Renal pelvis (tissue), 4 donors: ENCODE data around the gene HOXA9. TPM values are rescaled to one million over a fixed set of nuclear protein-coding genes. Genes with fewer than 3 reads are reported as not detected.
A peak's percentile ranks its signal among the peaks of the same experiment; 100 is the strongest.

Experiments
- DNase-seq: peaks from one replicate; pipeline ENCODE4 v3.0.0-alpha.2; 2013
- polyA plus RNA-seq, 3 donors: library from polyadenylated mRNA; unstranded; fragments of 120-200 nt; gene quantifications; one replicate each; pipeline ENCODE4 v1.2.1, GENCODE V29; 2013; ENCODE audit not compliant: insufficient read length in 3 of 3

Gene HOXA9
- polyA plus RNA-seq, 3 donors: 102 to 118 (median 115) TPM

DNA sequence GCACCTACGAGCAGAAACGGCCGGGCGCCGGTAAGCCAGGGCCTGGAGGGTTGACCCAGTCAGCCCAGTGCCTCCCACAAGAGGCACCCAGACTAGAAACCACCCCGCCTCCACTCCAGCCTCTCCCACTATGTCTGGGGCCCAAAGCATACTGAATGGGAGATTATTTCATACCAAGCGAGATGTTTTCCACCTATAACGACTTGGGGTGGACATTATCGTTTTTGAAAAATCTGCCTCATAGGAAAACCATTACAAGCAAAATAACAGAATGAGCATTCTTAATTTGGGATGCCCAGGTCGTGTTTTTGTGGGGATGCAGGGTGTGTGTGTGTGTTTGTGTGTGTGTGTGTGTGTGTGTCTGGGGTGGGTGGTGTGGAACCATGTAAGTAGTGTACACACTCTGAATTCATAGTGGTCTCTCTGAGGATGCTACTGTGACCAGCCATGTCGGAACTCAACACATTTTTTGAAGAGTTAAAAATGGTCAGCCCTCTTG is 19.4 kb downstream of the HOXA9 start:
- DNase-seq: no peak

DNA sequence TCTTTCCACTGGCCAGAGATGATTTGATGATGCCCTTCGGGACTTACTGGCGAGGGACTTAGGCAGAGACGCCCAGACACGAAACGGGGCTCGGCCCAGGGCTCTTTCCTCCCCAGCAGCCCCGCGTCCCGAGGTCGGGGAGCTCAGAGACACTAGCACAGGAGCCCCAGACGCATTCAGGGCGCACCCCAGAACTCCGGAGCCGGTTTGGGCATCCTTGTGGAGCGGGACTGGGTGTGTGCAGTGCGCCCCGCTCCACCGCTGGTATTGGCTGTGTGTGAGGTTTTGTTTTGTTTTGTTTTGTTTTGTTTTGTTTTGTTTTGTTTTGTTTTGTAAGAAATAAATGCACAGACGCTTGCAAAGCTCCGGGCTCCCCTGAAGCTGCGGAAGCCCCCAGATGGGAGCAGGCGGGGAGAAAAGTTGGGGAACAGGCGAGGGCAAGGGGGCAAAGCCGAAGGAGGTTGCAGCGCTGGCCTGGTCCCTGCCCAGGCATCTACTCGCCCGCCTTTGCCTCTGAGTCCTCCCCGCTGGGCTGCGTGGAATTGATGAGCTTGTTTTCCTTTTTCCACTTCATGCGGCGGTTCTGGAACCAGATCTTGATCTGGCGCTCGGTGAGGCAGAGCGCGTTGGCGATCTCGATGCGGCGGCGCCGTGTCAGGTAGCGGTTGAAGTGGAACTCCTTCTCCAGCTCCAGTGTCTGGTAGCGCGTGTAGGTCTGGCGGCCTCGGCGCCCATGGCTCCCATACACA is 20.0 kb downstream of the HOXA9 start:
- DNase-seq: no peak

DNA sequence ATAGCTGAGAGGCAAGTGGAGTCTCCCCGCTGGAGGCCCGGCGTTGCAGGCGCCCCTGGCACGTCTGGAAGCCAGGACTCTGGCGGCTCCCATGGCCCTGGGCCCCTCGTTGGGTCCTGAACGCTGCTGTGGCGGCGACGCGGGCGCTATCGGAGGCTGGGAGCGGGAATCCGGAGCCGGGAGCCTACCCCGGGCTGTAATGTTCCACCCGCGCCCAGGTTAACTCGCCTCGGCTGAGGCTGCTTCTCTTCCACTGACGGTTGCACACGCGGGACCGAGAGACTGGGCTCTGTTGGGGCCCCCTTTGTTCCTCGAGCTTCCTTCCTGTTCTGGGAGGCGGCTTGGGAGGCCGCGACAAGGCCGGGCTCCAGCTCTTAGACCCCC is 20.6 kb downstream of the HOXA9 start:
- no peak for DNase-seq

DNA sequence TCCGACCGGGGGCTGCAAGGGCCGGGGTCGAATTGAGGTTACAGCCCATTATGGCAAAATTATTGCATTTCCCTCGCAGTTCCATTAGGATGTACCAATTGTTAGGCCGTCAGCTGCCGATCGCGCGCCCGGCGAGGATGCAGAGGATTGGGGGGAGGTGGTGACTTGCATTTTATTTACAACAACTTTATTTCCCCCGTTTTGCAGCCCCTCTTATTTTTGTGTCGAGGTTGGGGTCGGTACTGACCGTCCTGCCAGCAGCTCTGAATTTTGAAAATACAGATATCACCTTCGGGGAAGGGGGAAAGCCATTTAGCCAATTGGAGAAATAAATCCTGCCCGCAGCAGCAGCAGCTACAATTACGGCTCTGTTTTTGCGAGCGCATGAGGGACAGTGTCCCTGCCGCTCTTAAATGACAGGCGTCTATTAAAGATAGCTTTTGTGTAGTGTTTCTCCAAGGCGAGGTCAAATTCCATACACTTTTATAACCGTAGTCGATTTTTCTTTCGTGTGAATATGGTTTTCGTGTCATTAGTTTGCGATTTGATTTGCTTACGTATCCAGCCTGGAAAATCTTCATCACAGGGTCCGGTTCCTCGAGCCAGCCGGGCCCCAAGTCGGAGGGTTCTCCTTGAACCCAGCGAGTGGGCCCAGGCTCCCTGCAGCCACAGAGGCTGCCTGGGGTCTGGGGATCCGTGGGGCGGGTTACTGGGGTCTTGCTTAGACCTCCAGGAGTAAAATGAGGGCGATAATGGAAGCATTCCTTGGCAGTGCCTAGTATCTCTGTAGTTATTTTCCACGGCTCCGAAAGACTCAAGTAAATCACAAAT is 21.2 kb downstream of the HOXA9 start:
- no peak for DNase-seq

DNA sequence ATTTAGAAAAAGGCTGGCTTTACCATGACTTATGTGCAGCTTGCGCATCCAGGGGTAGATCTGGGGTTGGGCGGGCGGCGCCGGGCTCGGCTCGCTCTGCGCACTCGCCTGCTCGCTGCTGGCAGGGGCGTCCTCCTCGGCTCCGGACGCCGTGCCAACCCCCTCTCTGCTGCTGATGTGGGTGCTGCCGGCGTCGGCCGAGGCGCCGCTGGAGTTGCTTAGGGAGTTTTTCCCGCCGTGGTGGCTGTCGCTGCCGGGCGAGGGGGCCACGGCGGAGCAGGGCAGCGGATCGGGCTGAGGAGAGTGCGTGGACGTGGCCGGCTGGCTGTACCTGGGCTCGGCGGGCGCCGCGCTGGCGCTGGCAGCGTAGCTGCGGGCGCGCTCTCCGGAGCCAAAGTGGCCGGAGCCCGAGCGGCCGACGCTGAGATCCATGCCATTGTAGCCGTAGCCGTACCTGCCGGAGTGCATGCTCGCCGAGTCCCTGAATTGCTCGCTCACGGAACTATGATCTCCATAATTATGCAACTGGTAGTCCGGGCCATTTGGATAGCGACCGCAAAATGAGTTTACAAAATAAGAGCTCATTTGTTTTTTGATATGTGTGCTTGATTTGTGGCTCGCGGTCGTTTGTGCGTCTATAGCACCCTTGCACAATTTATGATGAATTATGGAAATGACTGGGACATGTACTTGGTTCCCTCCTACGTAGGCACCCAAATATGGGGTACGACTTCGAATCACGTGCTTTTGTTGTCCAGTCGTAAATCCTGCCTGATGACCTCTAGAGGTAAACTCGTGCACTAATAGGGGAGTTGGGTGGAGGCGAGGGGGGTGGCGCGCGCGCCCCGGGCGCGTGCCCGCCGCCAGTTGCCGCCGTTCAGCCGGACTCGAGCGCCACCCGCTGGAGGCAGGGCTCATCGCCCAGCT is 22.1 kb downstream of the HOXA9 start, which contains the start of gene HOXA5:
HOXA5 (minus strand) TSS at position 659 of the 927 bp plus-strand sequence; CDS start at position 585, 74 bp downstream.
- peak; percentile 92 for DNase-seq

DNA sequence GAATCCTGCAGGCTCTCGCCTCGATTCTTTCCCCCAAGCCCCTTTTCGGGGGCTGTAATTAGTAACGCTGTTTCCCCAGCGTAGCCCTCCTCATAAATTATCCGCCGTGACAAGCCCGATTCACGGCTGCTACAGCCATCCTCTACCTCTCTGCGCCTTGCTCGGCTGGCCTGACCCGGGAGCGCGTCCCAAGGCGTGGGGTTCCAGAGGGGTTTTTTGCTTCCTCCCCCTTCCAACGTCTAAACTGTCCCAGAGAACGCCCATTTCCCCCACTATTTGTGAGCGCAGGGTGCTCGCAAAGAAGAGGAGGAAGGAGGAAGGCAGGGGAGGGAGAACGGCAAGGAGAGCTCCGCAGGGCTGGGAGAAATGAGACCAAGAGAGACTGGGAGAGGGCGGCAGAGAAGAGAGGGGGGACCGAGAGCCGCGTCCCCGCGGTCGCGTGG is 22.7 kb downstream of the HOXA9 start:
- DNase-seq: no peak

DNA sequence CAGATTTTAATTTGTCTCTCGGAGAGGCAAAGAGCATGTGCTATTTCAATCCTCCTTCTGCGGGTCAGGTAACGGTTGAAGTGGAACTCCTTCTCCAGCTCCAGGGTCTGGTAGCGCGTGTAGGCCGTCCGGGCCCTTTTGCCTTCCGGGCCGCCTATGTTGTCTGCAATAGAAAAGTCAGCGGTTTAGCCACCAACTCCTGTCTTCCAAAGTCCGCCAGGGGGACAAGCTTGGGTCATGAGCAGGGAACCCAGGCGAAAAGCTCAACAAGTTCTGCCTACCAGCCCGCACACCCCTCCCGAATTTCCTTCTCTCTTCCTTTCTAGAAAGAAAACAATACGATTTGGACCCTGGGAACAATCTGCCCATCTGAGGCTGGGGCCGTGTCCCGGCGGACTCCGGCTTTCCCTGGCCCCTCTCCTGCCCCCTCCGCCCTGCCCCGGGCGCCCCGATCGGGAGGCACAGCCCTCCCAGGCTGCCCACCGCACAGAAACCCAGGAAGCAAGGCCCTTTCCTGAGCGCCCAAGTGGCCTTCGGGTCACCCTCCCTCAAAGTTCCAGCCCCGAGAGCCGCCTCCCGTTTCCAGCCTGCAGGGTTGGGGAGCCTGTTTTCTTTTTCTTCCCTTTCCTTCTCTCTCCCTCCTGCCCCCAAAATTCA is 23.3 kb downstream of the HOXA9 start:
- DNase-seq: no peak

DNA sequence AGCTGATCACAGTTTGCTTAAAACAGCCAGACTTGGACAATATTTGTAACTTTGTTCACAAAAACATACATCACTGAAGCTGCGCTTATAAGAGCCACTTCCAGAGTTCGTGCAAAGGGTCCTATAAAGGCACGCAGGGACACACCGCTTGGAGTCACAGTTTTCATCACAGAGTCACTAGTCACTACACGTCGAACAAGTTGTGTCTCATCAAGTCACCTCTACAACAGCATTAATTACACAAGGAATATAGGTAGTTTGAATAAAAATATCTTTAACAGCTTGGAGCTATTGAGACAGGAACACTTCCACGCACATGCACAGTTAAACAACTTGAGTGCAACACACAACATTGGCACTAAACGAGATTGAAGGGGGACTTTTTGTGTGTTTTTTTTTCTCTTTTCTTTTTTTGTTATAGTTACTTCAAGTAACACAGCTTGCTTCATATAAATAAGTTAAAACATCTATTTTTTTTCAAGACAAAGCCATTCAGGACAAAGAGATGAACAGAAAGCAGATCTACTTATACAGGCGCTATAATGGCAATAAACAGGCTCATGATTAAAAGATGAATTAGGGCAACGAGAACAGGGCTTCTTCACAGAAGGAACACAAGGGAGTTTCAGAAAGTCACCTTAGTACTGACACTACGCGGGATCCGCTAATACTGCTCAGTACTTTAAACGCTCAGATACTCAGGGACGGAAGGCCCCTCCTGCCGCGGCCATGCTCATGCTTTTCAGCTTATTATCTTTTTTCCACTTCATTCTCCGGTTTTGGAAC is 24.0 kb downstream of the HOXA9 start:
- no peak for DNase-seq

DNA sequence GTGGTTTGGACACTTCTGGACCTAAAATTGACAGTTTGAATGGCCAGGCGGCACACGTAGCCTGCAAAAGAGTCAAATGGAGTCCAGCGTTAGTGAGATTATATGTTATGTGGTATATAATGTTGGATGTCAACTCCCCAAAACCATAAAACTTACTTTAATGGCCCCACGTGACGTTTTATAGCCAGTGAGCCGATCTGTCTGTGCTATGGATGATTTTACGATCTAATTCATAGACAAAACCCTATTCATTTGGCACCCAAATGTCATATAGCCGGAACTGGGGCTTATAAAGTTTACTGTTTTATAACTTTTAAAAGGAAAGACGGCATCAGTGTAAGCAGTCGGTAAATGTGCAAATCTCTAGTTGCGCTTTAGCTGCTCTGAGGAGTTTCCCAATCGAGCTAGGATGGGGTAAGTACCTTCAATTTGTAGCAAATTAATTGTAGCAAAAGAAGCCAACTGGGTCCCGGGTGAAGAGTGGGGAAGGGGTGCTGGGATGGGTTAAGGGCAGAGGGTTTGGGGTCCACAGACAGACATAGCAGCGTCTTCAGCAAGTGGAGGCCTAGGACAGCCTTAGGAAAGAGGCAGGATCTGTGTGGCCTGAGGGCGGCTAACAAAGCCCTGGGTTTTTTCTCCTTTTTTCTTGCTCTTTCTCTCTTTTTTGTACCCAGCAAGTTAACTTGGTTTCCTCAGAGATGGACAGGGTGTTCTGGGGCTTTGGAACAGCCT is 25.0 kb downstream of the HOXA9 start:
- DNase-seq: peak; percentile 87

DNA sequence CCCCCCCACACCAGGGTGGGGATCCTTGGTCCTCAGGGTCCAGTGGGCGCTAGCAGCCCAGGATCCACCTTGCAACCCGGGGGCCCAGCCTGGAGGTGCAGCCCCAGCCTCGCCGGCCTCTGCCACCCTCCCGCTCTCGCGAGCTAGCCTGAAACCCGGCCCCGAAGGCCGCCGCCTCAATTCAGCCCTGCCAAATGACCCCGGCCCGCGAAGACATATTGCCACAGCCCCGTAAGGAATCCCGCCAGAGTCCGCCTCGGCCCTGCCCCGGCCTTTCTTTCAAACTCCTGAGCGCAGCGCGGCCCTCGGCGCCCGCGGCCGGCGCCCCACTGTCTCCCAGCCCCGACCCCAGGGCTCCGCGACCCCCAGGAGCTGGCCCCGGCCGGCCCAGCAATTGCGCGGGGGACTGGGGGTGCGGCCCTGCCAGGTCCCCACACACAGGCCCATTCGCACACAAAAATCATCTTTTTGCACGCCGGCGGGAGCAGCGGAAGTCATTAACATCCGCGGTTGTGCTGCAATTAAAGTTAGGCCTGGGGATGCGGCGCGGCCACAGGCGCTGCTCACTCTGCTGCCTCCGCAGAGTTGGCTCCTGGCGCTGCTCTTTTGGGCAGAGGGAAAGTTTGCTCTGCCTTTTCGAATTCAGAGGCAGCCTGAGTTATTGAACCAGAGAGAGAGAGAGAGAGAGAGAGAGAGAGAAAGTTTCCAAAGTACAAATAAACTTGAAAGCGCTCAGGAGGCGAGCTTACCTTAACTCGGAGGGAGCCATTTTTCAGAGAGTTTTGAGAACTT is 25.8 kb downstream of the HOXA9 start:
- DNase-seq: no peak

DNA sequence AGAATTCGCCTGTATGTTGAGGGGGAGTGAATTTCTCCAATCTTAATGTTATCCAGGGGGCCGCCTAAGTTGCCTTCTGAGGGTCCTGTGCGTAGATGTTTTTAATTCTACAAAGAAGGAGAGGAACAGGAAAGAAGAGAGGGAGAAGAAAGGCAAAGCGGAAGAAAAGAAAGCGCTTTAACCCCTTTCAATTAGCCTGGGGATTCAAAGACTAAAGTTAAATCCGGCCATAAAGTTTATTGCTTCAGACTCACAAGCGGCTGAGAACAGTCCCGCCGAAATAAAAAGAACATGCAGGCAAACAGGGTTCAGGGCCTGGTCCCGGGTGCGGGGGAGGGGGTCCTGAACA is 26.4 kb downstream of the HOXA9 start:
- no peak for DNase-seq

DNA sequence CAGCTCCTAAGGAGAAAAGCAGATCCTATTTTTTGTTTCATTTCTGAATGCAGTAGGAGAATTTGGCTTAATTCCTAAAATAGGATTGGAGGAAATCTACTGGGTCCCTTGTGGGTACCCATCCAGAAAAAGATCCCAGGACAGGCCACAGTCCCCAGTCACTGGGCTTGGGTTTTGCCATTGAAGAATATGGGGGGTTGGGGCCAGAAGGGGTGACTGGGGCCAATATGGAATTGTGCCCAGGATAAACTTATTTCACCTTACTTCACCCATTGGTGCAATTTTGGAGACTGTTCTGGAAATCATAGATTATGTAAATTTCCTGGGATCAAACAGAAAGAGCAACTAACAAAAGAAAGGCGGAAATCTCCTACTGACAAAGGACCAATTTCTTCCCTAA is 26.9 kb downstream of the HOXA9 start:
- no peak for DNase-seq

DNA sequence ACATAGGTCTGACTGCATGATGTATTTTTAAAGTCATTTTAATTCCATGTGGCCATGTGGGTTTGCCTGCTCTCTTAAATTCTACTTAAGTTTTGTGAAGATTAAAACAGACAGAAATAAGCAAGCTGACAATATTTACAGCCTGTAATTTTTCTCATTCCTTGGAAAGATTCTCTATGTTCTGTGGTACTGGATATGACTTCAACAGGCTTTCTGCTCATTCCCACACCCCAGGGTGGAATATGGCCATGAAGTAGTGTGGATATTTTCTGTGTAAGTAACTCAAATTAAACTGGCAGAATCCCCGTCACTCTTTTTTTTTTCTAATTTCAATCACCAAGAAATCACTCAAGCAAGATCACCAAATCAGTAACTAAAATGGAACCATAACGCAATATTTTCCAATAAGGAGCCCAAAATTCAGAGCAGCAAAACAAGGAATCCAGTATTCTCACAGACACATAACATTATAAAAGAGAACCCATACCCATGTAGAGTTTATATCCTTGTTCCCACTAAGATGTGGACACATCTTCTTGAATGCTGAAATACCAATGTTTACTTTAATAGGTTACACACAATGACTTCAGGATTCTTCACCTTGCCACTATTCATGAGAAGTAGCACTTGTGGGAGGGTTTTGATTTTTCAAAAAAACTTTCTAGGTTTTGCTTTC is 27.6 kb downstream of the HOXA9 start:
- DNase-seq: no peak

DNA sequence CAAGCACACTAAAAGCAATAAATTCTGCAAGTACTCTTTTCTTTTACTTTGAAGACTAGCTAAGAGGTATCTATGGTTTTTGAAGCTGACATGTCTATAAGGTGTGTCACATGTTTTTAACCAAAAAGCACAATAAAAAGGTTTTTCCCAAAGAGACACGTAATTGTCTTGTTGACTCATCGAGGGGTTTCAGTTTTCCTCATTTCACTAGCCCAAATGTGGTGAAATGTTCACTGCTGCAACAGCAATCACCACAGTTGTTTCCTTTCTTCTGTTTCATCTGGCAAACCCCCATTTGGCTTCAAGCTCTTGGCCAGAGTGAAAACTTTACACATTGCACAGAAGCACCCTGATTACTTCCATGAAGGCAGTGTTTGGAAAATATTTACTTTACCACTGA is 30.9 kb downstream of the HOXA9 start:
- DNase-seq: no peak

DNA sequence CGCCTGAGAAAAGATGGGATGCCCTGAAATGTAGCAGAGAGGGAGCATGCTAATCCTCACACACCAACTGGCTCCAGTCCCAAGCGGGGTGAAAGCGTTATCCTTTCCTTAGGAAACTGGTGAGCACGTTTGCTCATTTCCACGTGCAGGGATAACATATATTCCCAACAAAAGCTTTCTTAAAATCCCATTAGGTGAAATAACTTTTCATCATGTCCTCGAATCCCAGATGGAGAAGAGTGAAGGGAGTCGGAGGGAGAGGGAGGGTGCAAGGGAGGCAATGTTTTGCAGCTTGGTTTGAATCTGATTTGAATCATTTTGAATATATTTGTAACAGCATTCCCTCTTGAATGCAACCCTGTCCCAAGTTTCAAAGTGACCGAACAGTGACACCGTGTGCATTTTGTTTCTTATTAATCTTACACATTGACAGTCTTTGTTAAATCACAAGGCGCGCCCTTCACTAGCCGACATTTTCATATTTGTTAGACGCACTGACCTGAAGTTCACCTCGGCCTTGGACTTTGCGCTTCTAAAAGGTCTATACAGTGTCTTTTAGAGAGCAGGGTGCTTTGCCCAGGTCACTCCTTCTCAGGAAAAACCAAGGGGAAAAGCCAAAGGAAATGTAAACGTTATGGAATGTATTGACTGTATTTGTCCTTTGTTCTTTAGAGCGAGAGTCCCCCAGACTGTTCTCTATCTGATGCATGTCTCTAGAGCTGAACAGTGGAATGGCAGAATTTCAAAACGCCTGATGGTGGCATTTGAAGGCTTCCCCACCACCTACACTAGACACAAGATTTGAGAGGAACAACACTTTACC is 31.7 kb downstream of the HOXA9 start:
- DNase-seq: no peak

DNA sequence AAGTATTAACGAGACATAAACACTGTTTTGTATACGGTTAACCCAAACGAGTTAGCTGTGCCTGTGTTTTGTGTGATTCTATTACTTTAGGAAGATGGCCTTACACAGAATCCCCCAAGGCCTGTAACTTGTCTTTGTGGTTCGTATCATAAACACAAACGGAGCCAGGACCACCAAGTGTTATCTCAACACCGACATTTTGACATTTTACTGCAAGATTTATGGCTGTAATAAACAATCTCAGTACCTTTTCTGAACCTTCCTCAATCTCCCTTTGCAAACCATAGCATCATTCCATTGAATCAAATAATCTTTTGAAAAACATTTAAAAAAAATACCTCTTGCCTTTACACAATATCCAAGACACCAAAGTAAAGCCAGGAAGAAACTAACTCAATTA is 32.4 kb downstream of the HOXA9 start:
- DNase-seq: no peak

DNA sequence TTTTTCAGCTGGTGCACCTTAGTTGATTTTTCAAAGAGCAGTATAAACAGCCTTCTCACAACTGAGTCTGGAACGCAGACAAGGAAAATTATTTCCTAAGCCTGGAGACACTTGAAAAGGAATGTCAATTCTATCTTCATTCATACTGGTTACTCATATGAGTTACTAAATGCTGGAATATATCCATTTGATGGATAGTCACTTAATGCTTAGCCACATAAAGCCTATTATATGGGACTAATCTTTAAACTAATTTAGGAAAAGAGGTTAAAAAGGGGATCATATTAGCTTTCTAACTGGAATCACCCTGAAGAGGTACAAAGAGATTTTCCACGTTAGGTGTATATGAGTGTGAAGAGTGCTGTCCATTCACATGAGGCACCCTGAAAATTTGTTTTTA is 33.1 kb downstream of the HOXA9 start:
- DNase-seq: no peak
